Pericardium fibroblast (primary cell): ENCODE data around the gene CCDC124. TPM values are rescaled to one million over a fixed set of nuclear protein-coding genes. Genes with fewer than 3 reads are reported as not detected.

Experiments
- total RNA-seq: library from RNA; depleted of rRNA; stranded (reverse); fragments of >200 nt; gene quantifications from 2 replicates; pipeline ENCODE4 v1.2.3, GENCODE V29; 2015

Gene CCDC124
- total RNA-seq, result 39.5 and 51.2 TPM in 2 replicates

GRCh38 chr19:17932485-17933338, at the start of gene CCDC124:
Gene CCDC124, plus strand, starts transcription at chr19:17933015. Its CDS starts 3,406 bp downstream, at chr19:17936421.

GRCh38 chr19:17966550-17967256, 33.9 kb downstream of the CCDC124 start, which contains the start of gene KCNN1:
Gene KCNN1, plus strand, starts transcription at chr19:17967107. Its CDS starts 6,782 bp downstream, at chr19:17973889.

Other genes starting within 250 kb of the CCDC124 start
- 0.43 and 1.1 TPM in 2 replicates for gene UNC13A, start 244.7 kb upstream of the CCDC124 start, total RNA-seq
- gene MAP1S, start 213.5 kb upstream of the CCDC124 start, total RNA-seq, result 34.0 and 38.6 TPM in 2 replicates
- 0.09 and 1.9 TPM in 2 replicates for gene FCHO1, start 181.5 kb upstream of the CCDC124 start, total RNA-seq
- not detected in 2 replicates for gene B3GNT3, start 137.9 kb upstream of the CCDC124 start, total RNA-seq
- not detected in 2 replicates for gene INSL3, start 111.5 kb upstream of the CCDC124 start, total RNA-seq
- 3.1 and 8.5 TPM in 2 replicates for gene JAK3, start 85.0 kb upstream of the CCDC124 start, total RNA-seq
- gene RPL18A, start 73.1 kb upstream of the CCDC124 start, total RNA-seq, result 2,158 and 3,184 TPM in 2 replicates
- not detected in 2 replicates for gene SLC5A5, start 61.1 kb upstream of the CCDC124 start, total RNA-seq
- 0.51 TPM in 1 of 2 replicates, not detected in the other for gene KCNN1, start 34.1 kb downstream of the CCDC124 start, total RNA-seq
- gene ARRDC2, start 75.2 kb downstream of the CCDC124 start, total RNA-seq, result 11.4 and 13.3 TPM in 2 replicates
- gene IL12RB1, start 153.9 kb downstream of the CCDC124 start, total RNA-seq, result not detected in 2 replicates
- 4.3 and 7.1 TPM in 2 replicates for gene MAST3, start 164.8 kb downstream of the CCDC124 start, total RNA-seq
- 48.8 and 49.8 TPM in 2 replicates for gene PIK3R2, start 220.1 kb downstream of the CCDC124 start, total RNA-seq
- 3.5 TPM in 1 of 2 replicates, not detected in the other for gene IFI30, start 240.8 kb downstream of the CCDC124 start, total RNA-seq